MCF 10A (cell line): ENCODE results near the gene C1orf198. TPM values are rescaled to one million over a fixed set of nuclear protein-coding genes. Genes with fewer than 3 reads are reported as not detected.

Experiments
- BruUV-seq: library from RNA; stranded (reverse); fragments of 400-500 nt; replicated peaks from 2 replicates; lab custom pipeline; 2021; lab: Mats Ljungman, UMichigan
- CTCF ChIA-PET: fragments of 300-600 bp; sonication (Branson Sonifier 250); formaldehyde crosslinking; extraction: SDS; loops from one replicate; lab custom pipeline; 2021; ENCODE audit warnings: antibody characterized with exemption, inconsistent platforms; lab: Yijun Ruan, JAX
- POLR2A ChIA-PET: fragments of 300-600, 350-650 bp; sonication (Branson Sonifier 250); formaldehyde crosslinking; extraction: SDS; loops from one replicate; lab custom pipeline; 2020; ENCODE audit warnings: antibody characterized with exemption, inconsistent platforms; lab: Yijun Ruan, JAX
- DNase-seq: peaks from one replicate; pipeline ENCODE4 v3.0.0-alpha.2; 2018; ENCODE audit not compliant: unreplicated experiment
- H3K27ac Mint-ChIP-seq: one replicate; pipeline ENCODE4 v1.8.0; 2022; ENCODE audit warnings: mild to moderate bottlenecking, low read depth, mixed read lengths; ENCODE audit not compliant: unreplicated experiment
- H3K27me3 Mint-ChIP-seq: one replicate; pipeline ENCODE4 v1.8.0; 2022; ENCODE audit warnings: mixed read lengths; ENCODE audit not compliant: insufficient read depth, unreplicated experiment
- H3K36me3 Mint-ChIP-seq: one replicate; pipeline ENCODE4 v1.8.0; 2022; ENCODE audit warnings: mild to moderate bottlenecking, moderate library complexity, mixed read lengths; ENCODE audit not compliant: insufficient read depth, unreplicated experiment
- H3K4me1 Mint-ChIP-seq: one replicate; pipeline ENCODE4 v1.8.0; 2022; ENCODE audit warnings: mixed read lengths; ENCODE audit not compliant: insufficient read depth, unreplicated experiment
- H3K4me3 Mint-ChIP-seq: one replicate; pipeline ENCODE4 v1.8.0; 2022; ENCODE audit warnings: mild to moderate bottlenecking, moderate library complexity, mixed read lengths; ENCODE audit not compliant: unreplicated experiment
- H3K9me3 Mint-ChIP-seq: one replicate; pipeline ENCODE4 v1.8.0; 2022; ENCODE audit warnings: mixed read lengths; ENCODE audit not compliant: unreplicated experiment
- intact Hi-C: fragments of 100-400 bp; cut with micrococcal nuclease; formaldehyde crosslinking; loops from 2 replicates; pipeline ENCODE4 v1.14.1; 2022
- total RNA-seq: library from RNA; stranded (reverse); gene quantifications from 2 replicates; pipeline ENCODE4 v1.2.3, GENCODE V29; 2022
- TF ChIP-seq, protein P1 (sequence below): fragments of 200-600 bp; IDR thresholded peaks from one replicate; pipeline ENCODE4 v1.8.0; 2022; ENCODE audit warnings: antibody characterized with exemption, mild to moderate bottlenecking; ENCODE audit not compliant: unreplicated experiment

Gene C1orf198
- total RNA-seq, 1 experiment from 2014 or later, result 13.7 TPM

DNA sequence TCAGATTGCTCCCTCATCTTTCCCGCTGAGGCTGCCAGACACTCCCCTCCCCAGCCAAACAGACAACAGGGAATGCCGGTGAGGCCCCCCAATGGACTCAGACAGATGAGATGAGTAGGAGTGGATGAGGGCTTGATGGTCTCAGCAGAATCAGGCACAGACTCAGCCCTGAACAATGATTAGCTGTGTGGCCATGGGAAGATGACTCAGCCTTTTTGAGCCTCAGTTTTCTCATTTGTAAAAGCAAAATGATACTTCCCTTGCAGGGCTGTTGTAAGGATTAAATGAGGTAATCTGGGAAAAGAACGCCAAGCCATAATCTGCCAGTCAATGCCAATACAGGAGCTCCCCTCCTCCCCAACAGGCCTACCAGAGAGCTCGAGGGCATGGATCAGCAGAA is 12.4 kb downstream of the C1orf198 start:
- H3K9me3 Mint-ChIP-seq, result peaks cover 8% of the 10 kb centered on the region
- BruUV-seq, result no TSS peak
- no peaks in the 10 kb centered on the region for H3K27me3 Mint-ChIP-seq
- intact Hi-C loops, result no loop called here
- no peak overlapping the region for H3K27ac Mint-ChIP-seq
- no peaks in the 10 kb centered on the region for H3K36me3 Mint-ChIP-seq
- POLR2A ChIA-PET, result interaction anchor here (0.7 to 3.0 kb wide), 2 partner anchors 12 to 371 kb away, joined by 3 to 12 read pairs; partner anchors contain the start of gene C1orf198
- CTCF ChIA-PET, result no interaction called here
- no peak for DNase-seq
- H3K4me1 Mint-ChIP-seq, result peaks cover 5% of the 10 kb centered on the region
- TF ChIP-seq, protein P1, sequence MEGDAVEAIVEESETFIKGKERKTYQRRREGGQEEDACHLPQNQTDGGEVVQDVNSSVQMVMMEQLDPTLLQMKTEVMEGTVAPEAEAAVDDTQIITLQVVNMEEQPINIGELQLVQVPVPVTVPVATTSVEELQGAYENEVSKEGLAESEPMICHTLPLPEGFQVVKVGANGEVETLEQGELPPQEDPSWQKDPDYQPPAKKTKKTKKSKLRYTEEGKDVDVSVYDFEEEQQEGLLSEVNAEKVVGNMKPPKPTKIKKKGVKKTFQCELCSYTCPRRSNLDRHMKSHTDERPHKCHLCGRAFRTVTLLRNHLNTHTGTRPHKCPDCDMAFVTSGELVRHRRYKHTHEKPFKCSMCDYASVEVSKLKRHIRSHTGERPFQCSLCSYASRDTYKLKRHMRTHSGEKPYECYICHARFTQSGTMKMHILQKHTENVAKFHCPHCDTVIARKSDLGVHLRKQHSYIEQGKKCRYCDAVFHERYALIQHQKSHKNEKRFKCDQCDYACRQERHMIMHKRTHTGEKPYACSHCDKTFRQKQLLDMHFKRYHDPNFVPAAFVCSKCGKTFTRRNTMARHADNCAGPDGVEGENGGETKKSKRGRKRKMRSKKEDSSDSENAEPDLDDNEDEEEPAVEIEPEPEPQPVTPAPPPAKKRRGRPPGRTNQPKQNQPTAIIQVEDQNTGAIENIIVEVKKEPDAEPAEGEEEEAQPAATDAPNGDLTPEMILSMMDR, result no peak
- H3K4me3 Mint-ChIP-seq, result no peak overlapping the region

DNA sequence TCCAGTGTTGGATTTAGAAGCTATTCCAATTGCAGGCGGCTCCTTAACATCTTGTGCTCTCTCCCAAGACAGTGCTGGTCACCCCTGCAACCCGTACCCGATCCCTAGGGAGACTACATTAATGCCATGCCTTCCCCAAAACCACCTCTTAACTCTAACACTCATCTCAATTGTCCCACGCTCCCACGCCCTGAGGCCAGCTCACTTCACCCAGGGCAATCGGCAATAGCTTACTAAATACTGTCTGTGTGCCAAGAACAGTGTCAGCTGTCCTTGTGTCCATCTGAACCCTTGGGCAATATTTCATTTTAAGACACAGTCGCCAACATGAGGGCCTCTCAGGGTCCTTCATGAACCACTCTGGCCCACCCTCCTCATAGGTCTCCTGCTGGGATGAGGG is 13.9 kb downstream of the C1orf198 start:
- no peaks in the 10 kb centered on the region for H3K36me3 Mint-ChIP-seq
- ChIA-PET CTCF (interaction anchor here (0.7 to 1.8 kb wide), 2 partner anchors 8 to 58 kb away, joined by 4 to 6 read pairs; no protein-coding TSS in a partner anchor), POLR2A (interaction anchor here (0.6 to 3.9 kb wide), 4 partner anchors 10 to 147 kb away, joined by 3 to 21 read pairs (median 3); partner anchors contain the start of gene C1orf198)
- BruUV-seq, result no TSS peak
- H3K9me3 Mint-ChIP-seq, result peaks cover 8% of the 10 kb centered on the region
- H3K4me1 Mint-ChIP-seq, result peaks cover 17% of the 10 kb centered on the region
- TF ChIP-seq, protein P1, result no peak
- no peak overlapping the region for H3K27ac Mint-ChIP-seq
- no peaks in the 10 kb centered on the region for H3K27me3 Mint-ChIP-seq
- intact Hi-C loops, result no loop called here
- no peak overlapping the region for H3K4me3 Mint-ChIP-seq
- no peak for DNase-seq

DNA sequence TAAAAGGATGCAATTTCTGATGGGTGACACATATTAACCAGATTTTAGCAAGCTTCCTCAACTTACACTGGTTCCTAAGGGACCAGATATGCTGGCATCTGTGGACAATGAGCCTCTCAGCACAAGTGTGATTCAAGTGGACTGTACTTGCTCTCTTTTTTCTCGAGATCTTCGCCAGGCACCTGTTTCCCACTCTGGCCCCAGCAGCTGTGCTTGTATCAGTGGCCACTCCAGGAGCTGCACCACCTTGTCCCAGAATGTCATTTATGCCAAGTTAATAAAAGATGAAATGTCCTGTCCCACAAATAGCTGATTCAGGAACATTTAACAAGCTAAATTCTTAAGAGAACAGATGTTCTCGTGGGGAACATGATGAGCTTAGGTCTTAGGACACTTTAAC is 14.6 kb downstream of the C1orf198 start:
- TF ChIP-seq, protein P1, result no peak
- POLR2A ChIA-PET, result interaction anchor here (1.2 to 3.9 kb wide), 2 partner anchors 10 to 13 kb away, joined by 4 to 21 read pairs; partner anchors contain the start of gene C1orf198
- no peaks in the 10 kb centered on the region for H3K36me3 Mint-ChIP-seq
- no TSS peak for BruUV-seq
- CTCF ChIA-PET, result interaction anchor here (0.6 to 1.8 kb wide), 5 partner anchors 9 to 719 kb away, joined by 3 to 6 read pairs (median 4); no protein-coding TSS in a partner anchor
- H3K9me3 Mint-ChIP-seq, result peaks cover 8% of the 10 kb centered on the region
- intact Hi-C loops, result no loop called here
- no peak overlapping the region for H3K27ac Mint-ChIP-seq
- H3K4me1 Mint-ChIP-seq, result peaks cover 20% of the 10 kb centered on the region
- H3K4me3 Mint-ChIP-seq, result no peak overlapping the region
- no peaks in the 10 kb centered on the region for H3K27me3 Mint-ChIP-seq
- no peak for DNase-seq

DNA sequence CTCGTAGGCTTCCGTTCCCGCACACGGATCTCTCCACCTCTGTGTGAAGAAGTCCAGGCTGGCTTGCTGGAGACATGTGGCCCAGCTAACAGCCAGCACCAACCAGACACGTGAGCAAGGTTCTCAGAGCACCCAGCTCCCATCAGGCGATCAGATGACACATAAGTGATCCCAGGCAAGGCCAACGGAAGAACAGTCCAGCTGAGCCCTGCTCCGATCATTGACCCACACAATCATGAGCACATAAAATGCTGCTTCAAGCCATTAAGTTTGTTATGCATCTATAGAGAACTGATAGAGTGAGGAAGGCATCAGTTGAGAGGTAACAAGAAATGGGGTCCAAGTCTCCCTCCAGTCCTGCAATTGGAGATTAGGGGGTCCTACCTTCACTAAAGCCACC is 15.4 kb downstream of the C1orf198 start:
- ChIA-PET POLR2A (interaction anchor here (1.2 to 3.9 kb wide), 3 partner anchors 11 to 29 kb away, joined by 3 to 21 read pairs (median 4); partner anchors contain the start of gene C1orf198), CTCF (interaction anchor here (0.6 to 1.7 kb wide), 3 partner anchors 14 to 720 kb away, joined by 3 to 5 read pairs (median 3); no protein-coding TSS in a partner anchor)
- intact Hi-C loops, result no loop called here
- Mint-ChIP-seq H3K4me1 (peaks cover 20% of the 10 kb centered on the region), H3K27me3 (no peaks in the 10 kb centered on the region), H3K9me3 (peaks cover 8% of the 10 kb centered on the region), H3K36me3 (no peaks in the 10 kb centered on the region), H3K4me3 (no peak overlapping the region), H3K27ac (no peak overlapping the region)
- TF ChIP-seq, protein P1, result no peak
- no peak for DNase-seq
- no TSS peak for BruUV-seq
